ENCODE results near the gene MRPL33.

DNA sequence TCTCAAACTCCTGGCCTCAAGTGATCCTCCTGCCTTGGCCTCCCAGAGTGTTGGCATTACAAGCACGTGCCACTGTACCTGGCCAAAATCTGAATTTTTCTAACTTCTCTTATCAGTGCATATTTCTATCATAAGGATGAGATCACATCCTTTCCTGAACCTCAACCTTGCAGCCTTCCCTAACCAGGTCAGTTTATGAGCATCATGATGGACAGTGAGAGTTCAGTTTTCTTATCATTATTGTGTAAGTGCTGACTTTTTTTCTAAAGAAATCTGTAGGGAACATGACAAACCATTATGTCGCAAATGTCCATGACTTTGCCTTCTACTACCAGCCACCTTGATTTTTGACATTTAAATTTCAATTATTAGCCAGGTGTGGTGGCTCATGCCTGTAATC is 31.5 kb downstream of the MRPL33 start:
- TF ChIP-seq ZMYM4 (CRISPR knock-in tag; IDR thresholded peaks at IDR 0.05) (no peak), MTA1 (CRISPR knock-in tag; IDR thresholded peaks at IDR 0.05; ENCODE audit: borderline replicate concordance) (no peak)
